DMS53 treated with DMSO at 0.1 percent for 48 hours (cell line): ENCODE results near the gene FEV.

Source experiments
- DNase-seq: peaks from one replicate; lab custom pipeline; 2025; ENCODE audit not compliant: unreplicated experiment; lab: John Stamatoyannopoulos, UW

FEV gene

DNA sequence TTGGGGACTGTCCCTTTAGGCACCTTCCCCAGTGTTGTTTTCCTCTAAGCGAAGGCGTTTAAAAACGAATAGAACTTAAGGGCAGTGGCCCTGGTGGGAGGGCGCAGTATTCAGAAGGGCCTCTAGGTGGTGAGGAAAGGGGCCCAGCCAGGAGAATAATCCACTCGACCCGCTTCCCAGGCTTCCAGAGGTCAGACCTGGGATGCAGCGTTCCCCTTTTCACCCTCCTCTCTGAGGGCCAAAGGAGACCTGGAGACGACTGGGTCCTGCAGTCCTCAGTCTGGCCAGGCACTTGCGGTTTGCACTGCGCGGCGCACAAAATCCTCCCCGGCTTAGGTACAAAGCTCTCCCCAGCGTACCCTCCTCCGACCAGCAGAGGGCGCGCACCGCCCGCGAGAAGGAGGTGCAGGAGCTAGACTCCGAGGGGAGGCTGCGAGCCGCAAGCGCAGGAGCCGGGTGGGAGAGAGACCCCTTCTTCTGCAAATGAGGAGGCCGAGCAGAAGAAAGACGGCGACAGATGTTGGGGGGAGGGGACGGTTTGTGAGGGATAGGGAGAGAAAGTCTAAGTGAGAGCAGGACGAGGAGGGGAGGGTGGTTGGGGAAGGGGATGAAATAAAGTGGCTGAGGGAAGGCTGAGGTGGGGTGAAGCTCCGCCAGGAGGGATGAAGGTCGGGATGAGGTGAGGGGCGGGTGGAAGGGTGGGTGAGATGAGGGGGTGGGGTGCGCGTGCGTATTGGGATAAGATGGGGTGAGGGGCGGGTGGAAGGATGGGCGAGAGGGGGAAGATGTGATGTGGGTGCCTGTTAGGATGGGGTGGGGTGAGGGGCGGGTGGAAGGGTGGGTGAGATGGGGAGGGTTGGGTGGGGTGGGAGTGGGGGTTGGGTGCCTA, 4.9 kb downstream of the FEV start:
- peak; percentile 61 for DNase-seq

DNA sequence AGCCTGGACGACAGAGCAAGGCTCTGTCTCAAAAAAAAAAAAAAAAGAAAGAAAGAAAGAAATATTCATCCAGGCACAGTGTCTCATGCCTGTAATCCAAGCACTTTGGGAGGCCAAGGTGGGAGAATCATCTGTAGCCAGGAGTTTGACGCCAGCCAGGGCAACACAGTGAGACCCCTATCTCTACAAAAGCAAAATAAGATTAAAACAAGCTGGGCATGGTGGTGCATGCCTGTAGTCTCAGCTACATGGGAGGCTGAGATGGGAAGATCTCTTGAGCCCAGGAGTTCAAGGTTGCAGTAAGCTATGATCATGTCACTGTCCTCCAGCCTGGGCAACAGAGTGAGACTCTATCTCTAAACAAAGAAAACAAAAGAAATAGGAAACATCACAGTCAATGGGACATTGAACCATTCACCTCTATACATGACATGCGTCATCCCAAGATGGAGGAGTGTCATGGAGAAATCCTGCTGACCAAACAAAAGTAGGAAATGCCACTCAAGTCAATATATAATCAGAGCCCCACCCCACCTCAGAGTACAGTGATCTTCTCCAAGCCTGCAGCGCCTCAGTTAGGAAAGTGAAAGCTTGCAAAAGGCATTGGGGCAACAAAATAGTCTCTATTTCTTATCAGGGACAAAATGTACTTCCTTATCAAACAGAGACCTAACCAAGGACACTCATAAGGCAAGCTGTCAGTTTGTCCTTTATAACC, 9.8 kb downstream of the FEV start:
- no peak for DNase-seq

DNA sequence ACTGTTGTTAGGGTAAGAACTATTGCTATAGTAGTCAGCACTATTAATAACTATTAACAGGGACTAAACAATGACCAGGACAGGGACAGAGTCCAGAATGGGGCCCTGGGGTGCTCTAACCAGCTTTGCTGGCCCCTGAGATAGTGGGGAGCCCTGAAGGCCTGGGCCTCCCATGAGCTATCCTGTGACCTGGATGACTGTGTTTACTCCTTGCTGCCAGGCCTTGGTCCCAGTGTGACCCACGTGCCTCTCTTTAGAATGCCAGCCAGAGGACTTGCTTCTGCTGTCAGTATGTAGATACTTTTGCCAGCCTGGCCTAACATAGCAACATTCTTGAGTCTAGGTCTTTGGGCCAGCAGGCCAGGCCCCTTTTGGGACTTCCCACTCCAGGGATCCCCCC, 14.1 kb downstream of the FEV start:
- DNase-seq: no peak

DNA sequence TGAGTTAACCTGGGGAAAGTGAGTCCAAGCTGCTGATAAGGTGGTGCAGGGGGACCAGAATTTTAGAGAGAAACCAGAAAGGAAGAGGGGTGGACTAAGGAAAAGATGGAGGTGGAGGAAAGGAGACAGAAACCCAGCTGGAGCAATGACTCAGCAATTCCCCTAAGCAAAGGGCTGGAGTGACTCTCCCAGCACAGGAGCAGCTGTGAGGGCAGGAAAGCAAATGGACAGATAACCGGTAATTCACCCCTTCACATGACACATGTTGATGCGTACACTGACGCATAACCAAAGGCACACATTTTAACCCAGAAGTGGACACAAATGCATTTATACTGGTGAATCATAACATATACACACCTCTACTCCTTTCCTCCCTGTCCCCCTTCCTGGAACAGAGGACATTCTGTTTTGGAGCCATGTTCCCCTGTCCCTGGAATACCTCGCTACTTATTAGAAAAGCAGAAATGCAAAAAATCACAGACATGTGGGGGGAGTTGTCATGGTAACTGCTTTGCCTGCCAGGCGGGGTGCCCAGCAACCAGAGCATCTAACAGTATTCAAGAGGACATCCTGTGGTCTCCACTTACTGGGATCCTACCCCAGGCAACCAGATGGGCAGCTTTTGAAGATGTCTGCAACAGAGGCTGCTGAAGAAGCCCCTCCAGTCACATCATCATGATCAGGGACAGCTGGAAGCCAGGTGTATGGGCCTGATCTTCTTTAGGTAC, 20.8 kb downstream of the FEV start:
- DNase-seq: peak; percentile 77

DNA sequence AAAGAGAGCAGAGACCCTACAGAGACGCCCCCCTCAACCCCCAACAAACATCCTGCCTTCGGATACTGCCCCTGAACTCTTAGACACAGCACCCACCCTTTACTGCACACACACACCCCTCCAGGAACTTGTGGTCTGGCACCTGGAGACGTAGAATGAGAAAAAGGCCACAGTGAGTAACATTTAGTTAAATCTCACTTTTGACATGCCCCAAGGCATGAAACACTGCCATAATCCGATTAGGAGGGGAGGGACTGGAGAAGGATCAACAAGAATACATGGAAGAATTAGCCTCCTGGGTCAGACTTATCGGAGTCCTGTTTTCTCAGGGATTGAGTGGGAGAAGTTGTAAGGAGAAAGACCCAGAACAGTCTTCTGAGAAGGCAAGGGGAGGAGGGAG, 21.4 kb downstream of the FEV start:
- DNase-seq: no peak

DNA sequence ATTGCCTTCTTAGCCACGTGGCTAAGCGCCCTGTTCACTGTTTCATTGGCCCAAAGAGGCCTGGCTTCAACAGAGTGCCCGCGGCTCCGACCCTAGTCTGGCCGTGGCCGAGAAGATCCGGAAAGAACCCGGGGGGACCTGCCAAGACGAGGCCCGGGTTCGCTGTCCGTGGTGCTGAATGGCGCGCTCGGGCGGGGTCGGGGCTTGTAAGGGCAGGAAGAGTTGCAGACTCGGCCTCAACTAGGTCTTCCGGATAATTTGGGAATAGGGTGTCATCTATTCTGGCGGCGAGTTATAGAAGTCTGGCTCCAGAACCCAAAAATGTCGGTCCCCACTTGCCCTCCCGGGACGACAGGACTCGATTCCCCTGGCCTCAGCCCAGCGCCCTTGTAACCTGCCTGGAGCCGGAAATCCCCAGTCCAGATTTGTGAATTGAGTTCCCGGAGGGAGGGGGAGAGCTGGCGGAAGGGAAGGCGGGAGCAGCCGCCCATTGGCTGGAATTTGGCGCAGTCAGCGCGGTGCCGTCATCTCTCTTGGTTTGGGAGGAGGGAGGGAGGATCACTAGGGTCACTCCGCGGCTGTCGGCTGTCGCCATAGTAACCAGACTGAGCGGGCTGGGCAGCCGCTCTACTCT, 22.0 kb downstream of the FEV start:
- peak; percentile 93 for DNase-seq

DNA sequence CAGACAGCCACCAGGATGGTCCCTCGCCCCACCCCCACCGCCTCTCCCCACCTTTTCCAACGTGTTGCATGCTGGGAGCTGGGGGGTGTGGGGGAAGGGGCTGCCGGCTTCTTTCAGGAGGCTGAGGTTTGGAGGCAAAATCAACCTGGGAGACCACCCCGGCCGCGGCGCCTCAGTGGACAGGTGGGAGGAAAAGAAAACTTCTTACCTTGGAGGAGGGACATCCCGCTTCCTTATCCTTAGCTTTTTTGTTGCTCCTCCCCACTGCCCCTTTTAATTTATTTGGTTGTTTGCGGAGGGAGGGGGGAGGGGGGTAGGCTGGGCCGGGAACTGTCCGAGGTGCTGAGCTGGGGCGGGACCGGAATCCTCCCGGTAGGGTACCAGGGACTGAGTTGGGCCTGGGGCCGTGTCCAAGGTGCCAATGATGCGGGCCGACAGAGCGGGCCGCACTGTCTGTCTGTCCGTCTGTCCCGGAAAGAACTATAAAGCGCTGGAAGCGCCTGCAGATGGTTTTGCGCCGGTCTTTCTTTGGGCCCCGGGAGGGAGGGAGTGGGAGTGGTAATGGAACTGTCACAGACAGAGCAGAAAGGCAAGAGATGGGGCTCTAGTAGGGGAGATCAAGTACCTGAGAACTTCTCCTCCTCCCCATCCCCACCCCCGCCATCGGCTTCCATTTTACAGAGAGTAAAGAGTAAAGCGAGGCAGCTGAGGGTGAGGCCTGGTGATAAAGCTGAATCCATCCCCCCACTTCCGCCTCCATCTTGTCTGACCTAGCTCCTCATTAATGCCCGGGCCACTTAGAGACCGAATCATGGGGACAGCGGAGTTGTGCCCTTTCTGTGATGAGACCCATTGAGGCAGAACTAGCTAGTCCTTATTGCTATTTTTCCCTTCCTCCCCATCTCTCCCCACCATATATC, 23.1 kb downstream of the FEV start:
- peak; percentile 40 for DNase-seq

DNA sequence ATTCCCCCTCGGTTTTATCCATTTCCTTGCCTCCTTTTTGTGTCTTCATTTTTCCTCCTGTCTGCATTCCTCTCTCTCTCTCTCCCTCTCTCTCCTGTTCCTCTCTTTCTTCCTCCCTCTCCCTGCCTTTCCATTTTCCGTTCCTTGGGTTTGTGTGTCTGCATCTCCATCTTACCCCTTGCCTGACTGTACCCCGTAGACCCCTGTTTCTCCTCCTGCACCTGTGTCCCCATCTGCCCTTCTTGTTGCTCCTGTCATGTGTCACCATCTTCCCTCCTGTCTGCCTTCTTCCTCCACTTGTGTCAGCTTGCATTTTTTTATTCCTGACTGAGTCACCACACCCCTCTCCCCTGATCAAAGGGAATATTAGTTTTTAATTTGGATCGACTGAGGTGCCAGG, 23.8 kb downstream of the FEV start:
- no peak for DNase-seq

DNA sequence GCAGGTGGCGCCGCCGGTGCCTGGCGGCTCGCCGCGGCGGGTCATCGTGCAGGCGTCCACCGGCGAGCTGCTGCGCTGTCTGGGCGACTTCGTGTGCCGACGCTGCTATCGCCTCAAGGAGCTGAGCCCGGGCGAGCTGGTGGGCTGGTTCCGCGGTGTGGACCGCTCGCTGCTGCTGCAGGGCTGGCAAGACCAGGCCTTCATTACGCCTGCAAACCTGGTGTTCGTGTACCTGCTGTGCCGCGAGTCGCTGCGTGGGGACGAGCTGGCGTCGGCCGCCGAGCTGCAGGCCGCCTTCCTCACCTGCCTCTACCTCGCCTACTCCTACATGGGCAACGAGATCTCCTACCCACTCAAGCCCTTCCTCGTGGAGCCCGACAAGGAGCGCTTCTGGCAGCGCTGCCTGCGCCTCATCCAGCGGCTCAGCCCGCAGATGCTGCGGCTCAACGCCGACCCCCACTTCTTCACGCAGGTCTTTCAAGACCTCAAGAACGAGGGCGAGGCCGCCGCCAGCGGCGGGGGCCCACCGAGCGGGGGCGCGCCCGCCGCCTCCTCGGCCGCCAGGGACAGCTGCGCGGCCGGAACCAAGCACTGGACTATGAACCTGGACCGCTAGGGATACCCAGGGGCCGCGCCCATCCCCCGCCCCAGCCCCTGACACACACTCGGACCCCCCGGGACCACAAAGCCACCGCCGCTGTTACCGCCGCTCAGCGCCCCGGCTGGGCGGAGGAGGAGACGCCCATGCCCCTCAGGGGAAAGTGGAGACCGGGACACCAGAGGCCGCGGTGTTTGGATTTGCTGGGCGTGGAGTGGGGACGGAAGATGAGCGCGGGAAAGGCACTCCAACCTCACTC, 24.4 kb downstream of the FEV start:
- no peak for DNase-seq

DNA sequence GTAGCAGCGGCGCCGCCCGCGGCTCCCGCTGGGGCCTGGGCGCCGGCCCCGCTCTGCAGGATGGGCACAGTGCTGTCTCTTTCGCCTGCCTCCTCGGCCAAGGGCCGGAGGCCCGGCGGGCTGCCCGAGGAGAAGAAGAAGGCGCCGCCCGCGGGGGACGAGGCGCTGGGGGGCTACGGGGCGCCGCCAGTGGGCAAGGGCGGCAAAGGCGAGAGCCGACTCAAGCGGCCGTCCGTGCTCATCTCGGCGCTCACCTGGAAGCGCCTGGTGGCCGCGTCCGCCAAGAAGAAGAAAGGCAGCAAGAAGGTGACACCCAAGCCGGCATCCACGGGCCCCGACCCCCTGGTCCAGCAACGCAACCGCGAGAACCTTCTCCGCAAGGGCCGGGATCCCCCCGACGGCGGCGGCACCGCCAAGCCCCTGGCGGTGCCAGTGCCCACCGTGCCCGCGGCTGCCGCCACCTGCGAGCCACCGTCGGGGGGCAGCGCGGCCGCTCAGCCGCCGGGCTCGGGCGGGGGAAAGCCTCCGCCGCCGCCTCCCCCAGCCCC, 25.1 kb downstream of the FEV start:
- no peak for DNase-seq

DNA sequence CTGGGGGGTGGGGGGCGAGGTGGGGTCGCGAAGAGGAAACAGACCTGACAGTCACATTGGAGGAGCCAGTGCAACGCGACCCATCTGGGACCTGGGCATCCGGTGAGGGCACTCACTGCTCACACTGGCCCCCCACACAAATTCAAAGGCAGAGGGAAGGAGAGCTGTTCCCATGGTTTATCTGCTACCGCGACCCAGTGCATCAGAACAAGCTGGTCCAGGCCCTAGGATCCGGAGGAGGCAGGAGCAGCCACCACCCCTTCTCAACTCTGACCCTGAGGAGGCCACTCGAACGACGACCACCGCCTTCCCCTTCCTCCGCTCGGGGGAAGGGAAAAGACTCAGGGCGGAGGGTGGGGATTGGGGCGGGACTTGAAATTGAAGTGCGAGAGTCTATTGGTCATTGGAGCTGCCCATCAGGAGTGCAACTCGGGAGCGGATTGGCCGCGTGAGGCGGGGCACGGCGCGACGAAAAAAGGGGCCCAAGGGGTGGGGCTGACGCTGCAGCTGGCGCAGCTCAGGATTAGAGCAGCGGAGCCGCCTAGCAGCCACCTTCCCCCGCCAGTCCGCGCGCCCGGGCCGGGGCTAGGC, 25.7 kb downstream of the FEV start, which contains the start of gene CDK5R2:
Gene CDK5R2 (plus strand): TSS at position 526 of the 591 bp plus-strand sequence. CDS start 155 bp downstream, outside the sequence.
- peak; percentile 73 for DNase-seq

DNA sequence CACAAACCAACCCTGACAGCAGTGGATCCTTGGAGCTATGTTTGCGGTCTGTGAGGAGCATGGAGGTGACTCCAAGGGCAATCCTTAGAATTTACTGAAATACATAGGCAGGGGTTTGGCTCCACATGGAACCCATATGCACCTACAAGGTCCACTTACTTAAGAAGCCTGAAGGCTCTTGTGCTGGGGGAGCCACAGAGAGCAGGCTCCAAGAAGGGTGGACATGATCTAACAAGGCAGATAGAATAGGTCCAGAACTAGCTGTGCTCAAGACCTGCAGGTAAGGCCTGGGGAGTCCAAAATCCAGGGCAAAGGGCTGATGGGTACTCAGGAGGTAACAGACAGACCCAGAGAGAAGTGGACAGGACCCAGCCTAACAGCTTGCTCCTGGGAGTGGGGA, 26.7 kb downstream of the FEV start:
- DNase-seq: no peak

DNA sequence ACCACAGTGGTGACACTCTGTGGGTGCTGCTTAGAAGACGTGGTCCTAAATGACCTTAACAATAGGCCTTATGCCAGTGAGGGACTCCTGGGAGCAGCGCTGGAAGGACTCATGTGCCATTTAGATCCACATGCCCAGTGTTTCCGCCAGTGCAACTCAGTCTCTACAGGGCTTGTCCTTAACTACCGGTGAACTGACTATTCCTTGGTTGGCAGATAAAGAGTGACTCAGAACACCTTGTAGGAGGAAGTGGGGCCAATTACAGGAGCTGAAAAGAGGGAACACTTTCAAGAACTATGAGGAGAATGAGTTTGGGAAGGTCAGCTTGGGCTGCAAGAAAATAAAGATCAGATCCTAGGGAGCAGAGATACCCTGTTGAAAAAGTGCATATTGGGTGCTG, 27.3 kb downstream of the FEV start:
- DNase-seq: no peak

DNA sequence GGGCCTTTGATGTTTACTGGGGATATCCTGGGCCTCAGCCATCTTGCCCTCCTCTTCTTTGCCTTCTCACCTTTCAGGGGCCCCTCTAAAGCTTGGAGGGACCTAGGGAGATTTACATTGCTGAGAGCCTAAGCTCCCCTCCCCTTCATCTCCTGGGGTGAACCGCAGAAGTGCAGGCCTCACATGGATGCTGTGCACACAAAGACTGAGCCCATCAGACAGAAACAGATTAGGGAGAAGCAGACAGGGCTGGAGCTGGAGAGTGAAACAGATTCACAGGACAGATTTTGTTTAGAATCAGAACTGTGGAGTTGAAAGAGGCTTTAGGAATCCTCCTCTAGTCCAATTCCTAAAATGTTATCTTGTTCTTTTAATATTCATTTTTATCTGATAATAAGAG, 28.9 kb downstream of the FEV start:
- no peak for DNase-seq

DNA sequence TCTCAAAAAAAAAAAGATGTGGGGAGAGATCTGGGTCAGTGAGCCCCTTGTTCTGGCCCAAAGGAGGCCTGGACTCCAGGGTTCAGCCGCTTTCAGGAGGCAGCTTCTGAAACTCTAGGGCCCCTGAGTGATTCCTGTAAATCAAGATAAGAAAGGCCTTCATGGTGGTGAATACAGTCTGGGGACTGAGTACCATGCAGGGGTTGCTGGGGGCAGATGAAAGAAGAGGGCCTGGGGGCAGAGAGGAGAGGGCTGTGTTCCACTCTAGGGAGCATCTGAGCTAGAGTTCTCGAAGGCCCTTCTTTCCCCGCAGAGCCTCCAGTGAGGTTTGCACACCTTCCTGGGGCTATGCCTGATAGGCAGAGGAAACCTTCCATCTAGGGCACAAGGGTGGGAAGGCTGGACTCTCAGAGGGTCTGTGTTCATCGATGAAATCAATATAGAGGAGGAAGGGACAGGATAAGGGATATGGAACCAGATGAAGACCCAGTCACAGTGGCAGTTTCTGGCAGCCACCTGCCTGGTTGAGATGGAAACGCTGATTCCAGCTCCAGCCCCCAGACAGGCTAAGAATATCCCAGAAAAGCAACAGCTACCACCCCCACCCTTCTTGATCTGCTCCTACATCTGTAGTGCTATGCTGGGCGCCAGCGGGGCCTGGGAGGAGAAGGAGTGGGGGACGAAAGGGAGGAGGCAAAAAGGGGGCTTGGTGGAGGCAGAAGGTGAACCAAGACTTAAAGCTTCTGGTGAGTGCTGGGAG, 30.3 kb downstream of the FEV start:
- no peak for DNase-seq

DNA sequence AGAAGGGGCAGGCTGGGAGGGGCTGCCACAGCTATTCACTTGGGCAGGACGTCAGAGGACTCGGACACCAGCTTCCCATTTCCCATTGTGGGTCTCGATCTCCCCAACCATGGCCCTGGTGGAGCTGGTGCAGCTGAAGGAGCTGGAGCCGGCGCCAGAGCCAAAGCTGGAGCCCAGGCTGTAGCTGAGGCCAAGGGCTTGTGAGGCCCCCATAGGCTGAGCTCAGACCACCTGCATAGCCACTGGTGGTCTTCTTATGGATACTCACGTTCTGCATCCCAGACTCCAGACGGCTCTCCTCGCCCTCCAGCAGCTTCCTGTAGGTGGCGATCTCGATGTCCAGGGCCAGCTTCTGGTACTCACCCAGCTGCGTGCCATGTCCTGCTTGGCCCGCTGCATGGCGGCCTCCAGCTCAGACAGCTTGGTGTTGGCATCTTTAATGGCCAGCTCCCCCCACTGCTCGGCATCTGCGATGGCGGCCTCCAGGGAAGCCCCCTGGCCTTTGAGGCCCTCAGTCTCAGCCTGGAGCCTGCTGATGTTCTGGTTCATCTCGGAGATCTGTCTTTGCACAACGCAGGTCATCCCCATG, 31.5 kb downstream of the FEV start:
- no peak for DNase-seq

DNA sequence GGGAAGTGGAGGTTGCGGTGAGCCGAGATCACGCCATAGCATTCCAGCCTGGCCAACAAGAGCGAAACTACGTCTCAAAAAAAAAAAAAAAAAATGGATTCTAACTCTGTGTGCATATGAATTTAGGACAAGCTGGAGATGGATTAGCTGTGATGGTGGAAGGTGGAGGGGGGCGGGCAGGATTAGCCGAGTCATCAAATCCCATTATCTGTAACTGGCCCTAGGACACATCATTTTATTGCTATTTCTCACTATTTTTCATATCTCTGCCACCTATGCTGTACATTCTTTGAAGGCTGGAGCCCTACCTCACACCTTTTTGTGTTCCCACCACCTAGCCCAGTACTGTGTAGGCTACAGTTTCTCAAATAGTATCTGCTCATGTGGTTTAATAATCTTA, 32.8 kb downstream of the FEV start:
- DNase-seq: no peak
